Endodermal cell (in vitro differentiated cells): ENCODE measurements around the gene ERC1. TPM values are rescaled to one million over a fixed set of nuclear protein-coding genes. Genes with fewer than 3 reads are reported as not detected.

Experiments used
- DNase-seq: peaks from one replicate; pipeline ENCODE4 v3.0.0-alpha.2; 2017
- H3K27ac ChIP-seq: 2 replicates; pipeline ENCODE4 v1.5.1; 2013; ENCODE audit warnings: mild to moderate bottlenecking, low read depth, low read length, moderate library complexity
- H3K27me3 ChIP-seq: 2 replicates; pipeline ENCODE4 v1.6.1; 2013; ENCODE audit warnings: mild to moderate bottlenecking, low read length, moderate library complexity; ENCODE audit not compliant: insufficient read depth, control insufficient read depth, poor library complexity, severe bottlenecking
- H3K36me3 ChIP-seq: 2 replicates; pipeline ENCODE4 v1.7.0; 2013; ENCODE audit warnings: mild to moderate bottlenecking, low read length, moderate library complexity; ENCODE audit not compliant: control insufficient read depth, insufficient read depth
- H3K4me1 ChIP-seq: one replicate; pipeline ENCODE4 v1.7.0; 2013; ENCODE audit warnings: low read length; ENCODE audit not compliant: control insufficient read depth, insufficient read depth
- H3K4me3 ChIP-seq: 2 replicates; pipeline ENCODE4 v1.5.1; 2013; ENCODE audit warnings: mild to moderate bottlenecking, low read length, moderate library complexity
- H3K9ac ChIP-seq: 2 replicates; pipeline ENCODE4 v1.6.1; 2013; ENCODE audit warnings: mild to moderate bottlenecking, low read length, moderate library complexity; ENCODE audit not compliant: poor library complexity, severe bottlenecking; ENCODE audit errors: extremely low read depth
- H3K9me3 ChIP-seq: 2 replicates; pipeline ENCODE4 v1.6.1; 2013; ENCODE audit warnings: mild to moderate bottlenecking, low read length, moderate library complexity; ENCODE audit not compliant: control insufficient read depth
- H3K27ac Mint-ChIP-seq: 2 replicates; pipeline ENCODE4 v1.8.0; 2020; ENCODE audit warnings: mixed read lengths
- H3K27me3 Mint-ChIP-seq: 2 replicates; pipeline ENCODE4 v1.8.0; 2021; ENCODE audit warnings: mild to moderate bottlenecking, mixed read lengths; ENCODE audit not compliant: insufficient read depth
- H3K36me3 Mint-ChIP-seq: 2 replicates; pipeline ENCODE4 v1.8.0; 2020; ENCODE audit warnings: low read depth, mixed read lengths
- H3K4me1 Mint-ChIP-seq: 2 replicates; pipeline ENCODE4 v1.8.0; 2020; ENCODE audit warnings: mixed read lengths
- H3K4me3 Mint-ChIP-seq: 2 replicates; pipeline ENCODE4 v1.8.0; 2020; ENCODE audit warnings: mild to moderate bottlenecking, moderate library complexity, mixed read lengths
- H3K9me3 Mint-ChIP-seq: 2 replicates; pipeline ENCODE4 v1.8.0; 2020; ENCODE audit warnings: mild to moderate bottlenecking, mixed read lengths
- CTCF ChIP-seq: fragments of 200-600 bp; sonication (generic); conservative IDR thresholded peaks from 2 replicates; pipeline ENCODE4 v1.5.0; 2021; ENCODE audit warnings: antibody characterized with exemption, mild to moderate bottlenecking
- WGBS, 2 experiments: methylation state at CpG; one replicate each; pipeline versions ENCODE4 v1.1.5 to v1.1.7; 2013; ENCODE audit warnings: missing lambda C conversion rate in 2 of 2, mixed read lengths in 1 of 2; ENCODE audit not compliant: insufficient coverage in 1 of 2, insufficient read length in 1 of 2; 5-methylcytosine and 5-hydroxymethylcytosine counted together
- total RNA-seq, 2 donors: library from RNA; stranded (reverse); fragmentation: NEBNext Ultra II Directional in 1 of 2; extraction: Animal tissue kit (Norgen Biotek cat#: 25700) in 1 of 2; gene quantifications; 2 replicates in 1 of 2; 3 replicates in 1 of 2; pipeline ENCODE4 v1.2.1, GENCODE V29; 2021

Gene ERC1
- total RNA-seq, 2 donors from 2014 or later: 60.6 to 159 TPM

GRCh38 chr12:1502379-1502720, 511.3 kb downstream of the ERC1 start:
- H3K9me3 Mint-ChIP-seq: peaks cover 23% of the 10 kb centered on the region
- H3K9me3 ChIP-seq: no peaks in the 10 kb centered on the region
- H3K4me1 Mint-ChIP-seq: no peaks in the 10 kb centered on the region
- TF ChIP-seq CTCF: no peak
- DNase-seq: no peak
- no peaks in the 10 kb centered on the region for H3K36me3 ChIP-seq
- 74 to 75% methylated on average over 4 to 6 of the region's 6 CpGs for WGBS, 2 experiments
- H3K9ac ChIP-seq: no peak overlapping the region
- H3K27ac ChIP-seq: no peak overlapping the region
- H3K4me3 ChIP-seq: no peak overlapping the region
- no peak overlapping the region for H3K27ac Mint-ChIP-seq
- no peak overlapping the region for H3K4me3 Mint-ChIP-seq
- H3K36me3 Mint-ChIP-seq: peaks cover 15% of the 10 kb centered on the region
- H3K27me3 Mint-ChIP-seq: peaks cover 4% of the 10 kb centered on the region
- H3K4me1 ChIP-seq: no peaks in the 10 kb centered on the region
- no peaks in the 10 kb centered on the region for H3K27me3 ChIP-seq

GRCh38 chr12:1502831-1503230, 511.8 kb downstream of the ERC1 start:
- Histone ChIP-seq H3K27ac (no peak overlapping the region), H3K27me3 (no peaks in the 10 kb centered on the region), H3K4me3 (no peak overlapping the region), H3K9ac (no peak overlapping the region), H3K4me1 (no peaks in the 10 kb centered on the region), H3K36me3 (no peaks in the 10 kb centered on the region), H3K9me3 (no peaks in the 10 kb centered on the region)
- H3K27ac Mint-ChIP-seq: no peak overlapping the region
- TF ChIP-seq CTCF: no peak
- H3K27me3 Mint-ChIP-seq: peaks cover 4% of the 10 kb centered on the region
- peaks cover 21% of the 10 kb centered on the region for H3K9me3 Mint-ChIP-seq
- H3K4me3 Mint-ChIP-seq: no peak overlapping the region
- WGBS, 2 experiments: 88 to 90% methylated on average over 5 to 13 of the region's 13 CpGs
- H3K36me3 Mint-ChIP-seq: peaks cover 13% of the 10 kb centered on the region
- H3K4me1 Mint-ChIP-seq: no peaks in the 10 kb centered on the region
- no peak for DNase-seq

- no peak overlapping the region for H3K4me3 ChIP-seq
- Mint-ChIP-seq H3K4me1 (no peaks in the 10 kb centered on the region), H3K36me3 (peaks cover 8% of the 10 kb centered on the region), H3K4me3 (no peak overlapping the region), H3K9me3 (peaks cover 16% of the 10 kb centered on the region), H3K27ac (no peak overlapping the region), H3K27me3 (peaks cover 4% of the 10 kb centered on the region)
- H3K36me3 ChIP-seq: no peaks in the 10 kb centered on the region
- H3K9me3 ChIP-seq: no peaks in the 10 kb centered on the region
- no peak for DNase-seq
- no peak overlapping the region for H3K9ac ChIP-seq
- no peak overlapping the region for H3K27ac ChIP-seq
- WGBS, 2 experiments: 85 to 89% methylated on average over 13 to 22 of the region's 22 CpGs
- no peak for TF ChIP-seq CTCF
- H3K4me1 ChIP-seq: no peaks in the 10 kb centered on the region
- no peaks in the 10 kb centered on the region for H3K27me3 ChIP-seq
These were observed 512.3 kb downstream of the ERC1 start for GRCh38 chr12:1503281-1503711.
